K562 (cell line): Measurements from ENCODE around the gene BARD1. TPM values are rescaled to one million over a fixed set of nuclear protein-coding genes. Genes with fewer than 3 reads are reported as not detected.

Experiments used
- ARID1B ChIP-seq: fragments of 450-650 bp; IDR thresholded peaks from 2 replicates; pipeline ENCODE4 v1.6.1; 2016; ENCODE audit warnings: antibody characterized with exemption, mild to moderate bottlenecking, inconsistent platforms
- BMI1 ChIP-seq: fragments of 150-350 bp; IDR thresholded peaks from 2 replicates; pipeline ENCODE4 v1.6.1; 2014; ENCODE audit warnings: low read length
- C11orf30 ChIP-seq: fragments of 450-650 bp; IDR thresholded peaks from 2 replicates; pipeline ENCODE4 v1.6.1; 2016; ENCODE audit warnings: low read depth, mild to moderate bottlenecking
- CSDE1 ChIP-seq, 2 experiments: fragments of 450-650 bp; IDR thresholded peaks; 2 replicates each; pipeline ENCODE4 v1.6.1; 2016; ENCODE audit warnings: mild to moderate bottlenecking in 1 of 2
- ELF1 ChIP-seq: fragments of 200-800 bp; sonication (Bioruptor generic); IDR thresholded peaks from 2 replicates; pipeline ENCODE4 v1.6.1; 2016; ENCODE audit warnings: missing genetic modification characterization, missing compliant biosample characterization
- ELK3 ChIP-seq: fragments of 450-650 bp; formaldehyde crosslinking; IDR thresholded peaks from 2 replicates; pipeline ENCODE4 v1.4.0; 2020; ENCODE audit warnings: mild to moderate bottlenecking
- FOSL1 ChIP-seq: fragments of 200-800 bp; sonication (Bioruptor generic); conservative IDR thresholded peaks from 2 replicates; pipeline ENCODE4 v1.6.1; 2016; ENCODE audit warnings: missing genetic modification characterization, missing compliant biosample characterization
- GATAD2A ChIP-seq: fragments of 450-650 bp; IDR thresholded peaks from 2 replicates; pipeline ENCODE4 v1.6.1; 2017
- GTF2A2 ChIP-seq: IDR thresholded peaks from 2 replicates; pipeline ENCODE4 v1.6.1; 2016; ENCODE audit warnings: mild to moderate bottlenecking, missing genetic modification characterization, missing compliant biosample characterization
- HOXB6 ChIP-seq: fragments of 250-450 bp; sonication (Bioruptor Pico); IDR thresholded peaks from 2 replicates; pipeline ENCODE4 v1.5.1; 2022; ENCODE audit warnings: mild to moderate bottlenecking, borderline replicate concordance
- MYBL2 ChIP-seq, 2 experiments: fragments of 450-650 bp in 1 of 2; sonication (generic) in 1 of 2; formaldehyde crosslinking in 1 of 2; IDR thresholded peaks; 2 replicates each; pipeline versions ENCODE4 v1.6.1 to v1.8.1; 2017 to 2022; ENCODE audit warnings: borderline replicate concordance in 1 of 2, inconsistent platforms in 1 of 2, low read depth in 1 of 2, mild to moderate bottlenecking in 1 of 2, missing genetic modification reagents in 1 of 2, moderate library complexity in 1 of 2
- PURB ChIP-seq: sonication (generic); formaldehyde crosslinking; IDR thresholded peaks from 2 replicates; pipeline ENCODE4 v1.9.0; 2021; ENCODE audit warnings: low read depth, mild to moderate bottlenecking, missing genetic modification reagents
- RBBP5 ChIP-seq: fragments of 200-600 bp; sonication (generic); IDR thresholded peaks from 2 replicates; pipeline ENCODE4 v1.6.1; 2012; ENCODE audit warnings: borderline replicate concordance, mild to moderate bottlenecking, low read length, control low read depth, inconsistent platforms; ENCODE audit not compliant: insufficient read depth, poor library complexity, severe bottlenecking
- RFX1 ChIP-seq: fragments of 450-650 bp; IDR thresholded peaks from 2 replicates; pipeline ENCODE4 v1.6.1; 2016; ENCODE audit warnings: mild to moderate bottlenecking, moderate library complexity
- SAP30 ChIP-seq: fragments of 200-600 bp; sonication (generic); IDR thresholded peaks from 2 replicates; pipeline ENCODE4 v1.6.1; 2012; ENCODE audit warnings: borderline replicate concordance, low read depth, mild to moderate bottlenecking, moderate library complexity, low read length, control low read depth, inconsistent platforms; ENCODE audit not compliant: insufficient read depth, poor library complexity, severe bottlenecking
- SIN3B ChIP-seq: fragments of 450-650 bp; IDR thresholded peaks from 2 replicates; pipeline ENCODE4 v1.6.1; 2017; ENCODE audit warnings: low read depth, mild to moderate bottlenecking, moderate library complexity
- SOX6 ChIP-seq: fragments of 450-650 bp; IDR thresholded peaks from 2 replicates; pipeline ENCODE4 v1.6.1; 2014; ENCODE audit warnings: mild to moderate bottlenecking
- TFE3 ChIP-seq: fragments of 450-650 bp; formaldehyde crosslinking; IDR thresholded peaks from 2 replicates; pipeline ENCODE4 v1.4.0; 2020; ENCODE audit warnings: mild to moderate bottlenecking, mixed read lengths
- THAP12 ChIP-seq: fragments of 250-450 bp; sonication (Bioruptor Pico); IDR thresholded peaks from 2 replicates; pipeline ENCODE4 v1.9.0; 2021; ENCODE audit warnings: mild to moderate bottlenecking, inconsistent platforms
- XRCC5 ChIP-seq: fragments of 200-400 bp; formaldehyde crosslinking; IDR thresholded peaks from 2 replicates; pipeline ENCODE4 v1.6.1; 2017; ENCODE audit warnings: low read depth, mild to moderate bottlenecking, low read length
- ZFP1 ChIP-seq: fragments of 450-650 bp; formaldehyde crosslinking; IDR thresholded peaks from 2 replicates; pipeline ENCODE4 v1.4.0; 2020; ENCODE audit warnings: mild to moderate bottlenecking, mixed read lengths
- ZNF57 ChIP-seq: fragments of 450-650 bp; formaldehyde crosslinking; IDR thresholded peaks from 2 replicates; pipeline ENCODE4 v1.4.0; 2020; ENCODE audit warnings: mild to moderate bottlenecking, moderate library complexity
- ZNF655 ChIP-seq: fragments of 250-450 bp; sonication (Bioruptor Pico); IDR thresholded peaks from 2 replicates; pipeline ENCODE4 v1.5.0; 2021
- polyA plus RNA-seq, 8 experiments: library from polyadenylated mRNA; depleted of rRNA in 4 of 8; stranded (reverse) in 5 of 8; unstranded in 3 of 8; fragments of >200 nt; fragmentation: Nextera tagmentation in 2 of 8; fragmentation: Illumina TruSeq in 1 of 8; extraction: Ambion mirVana in 2 of 8; extraction: Trizol in 1 of 8; gene quantifications; 2 replicates each; pipeline versions ENCODE4 v1.2.1 to v1.2.3, GENCODE V29; 2011 to 2014; ENCODE audit warnings: inconsistent platforms in 1 of 8, missing spikeins in 1 of 8
- total RNA-seq, 7 experiments: library from RNA; depleted of rRNA in 6 of 7; stranded (reverse); fragments of >200 nt in 6 of 7; fragmentation: Illumina TruSeq in 2 of 7; extraction: Trizol in 2 of 7; gene quantifications; 2 replicates each; pipeline versions ENCODE4 v1.2.1 to v1.2.3, GENCODE V29; 2011 to 2021; ENCODE audit warnings: low replicate concordance in 1 of 7

Gene BARD1
- total and polyA plus RNA-seq, 9 of the 15 experiments (the other 6 are each of a cell fraction or from before 2014, with no cell fraction given), result 6.3 to 18.9 (median 11.3) TPM

- TF ChIP-seq TFE3 (CRISPR knock-in tag), result no peak
- no peak for TF ChIP-seq SIN3B
- TF ChIP-seq GATAD2A, result 0 out of 2 replicates have a peak, but pooled peaks have one; percentile 11
- TF ChIP-seq CSDE1 (IDR thresholded peaks at IDR 0.05), result no peak
- TF ChIP-seq GTF2A2 (tag), result no peak
- peak; percentile 71 for TF ChIP-seq RBBP5
- TF ChIP-seq ELF1 (tag), result no peak
- no peak for TF ChIP-seq FOSL1 (tag)
- no peak for TF ChIP-seq ELK3
- TF ChIP-seq ZNF655, result no peak
- TF ChIP-seq ZFP1 (CRISPR knock-in tag), result no peak
- TF ChIP-seq ZNF57 (CRISPR knock-in tag), result no peak
- peak; percentile 76; the same call in 1 of the 2 replicates for TF ChIP-seq MYBL2 (IDR thresholded peaks at IDR 0.05; ENCODE audit: low read depth)
- TF ChIP-seq MYBL2 (CRISPR knock-in tag; IDR thresholded peaks at IDR 0.05; ENCODE audit: borderline replicate concordance), result no peak
- TF ChIP-seq RFX1, result no peak
- no peak for TF ChIP-seq C11orf30
- TF ChIP-seq BMI1, result no peak
- no peak for TF ChIP-seq PURB (CRISPR knock-in tag)
- no peak for TF ChIP-seq SAP30
- TF ChIP-seq SOX6, result no peak
- 0 out of 2 replicates have a peak, but pooled peaks have one; percentile 20 for TF ChIP-seq ARID1B
- TF ChIP-seq THAP12, result no peak
- TF ChIP-seq HOXB6, result no peak
- TF ChIP-seq XRCC5, result no peak
Measured at GRCh38 chr2:214808981-214809750, at the start of gene BARD1 (continued).
